ENCODE results near the gene TOMM5. TPM values are rescaled to one million over a fixed set of nuclear protein-coding genes. Genes with fewer than 3 reads are reported as not detected.

The TOMM5 gene
- polyA plus RNA-seq, 1 donor from 2014 or later: 262 TPM

DNA sequence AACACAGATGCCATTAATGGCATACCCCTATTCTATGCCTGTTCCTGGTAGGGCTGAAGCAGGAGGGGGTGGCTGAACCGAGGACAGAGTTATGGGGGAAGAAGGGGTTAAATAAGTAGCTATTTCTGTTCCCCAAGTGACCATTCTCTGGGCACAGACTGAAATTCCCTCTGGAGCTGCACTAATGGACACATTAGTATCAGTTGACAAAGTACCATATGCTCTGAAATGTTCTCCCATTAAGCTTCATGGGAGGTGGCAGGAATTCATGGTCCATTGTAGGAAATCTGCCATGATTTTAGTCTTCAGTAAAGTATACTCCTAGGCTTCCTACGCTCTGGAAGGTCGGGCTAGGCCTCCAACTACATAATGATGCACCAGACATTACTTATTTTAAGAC is 47.8 kb upstream of the TOMM5 start:
- H3K9ac ChIP-seq (ENCODE audit: low read length): no peak overlapping the region
- TF ChIP-seq, protein P1, sequence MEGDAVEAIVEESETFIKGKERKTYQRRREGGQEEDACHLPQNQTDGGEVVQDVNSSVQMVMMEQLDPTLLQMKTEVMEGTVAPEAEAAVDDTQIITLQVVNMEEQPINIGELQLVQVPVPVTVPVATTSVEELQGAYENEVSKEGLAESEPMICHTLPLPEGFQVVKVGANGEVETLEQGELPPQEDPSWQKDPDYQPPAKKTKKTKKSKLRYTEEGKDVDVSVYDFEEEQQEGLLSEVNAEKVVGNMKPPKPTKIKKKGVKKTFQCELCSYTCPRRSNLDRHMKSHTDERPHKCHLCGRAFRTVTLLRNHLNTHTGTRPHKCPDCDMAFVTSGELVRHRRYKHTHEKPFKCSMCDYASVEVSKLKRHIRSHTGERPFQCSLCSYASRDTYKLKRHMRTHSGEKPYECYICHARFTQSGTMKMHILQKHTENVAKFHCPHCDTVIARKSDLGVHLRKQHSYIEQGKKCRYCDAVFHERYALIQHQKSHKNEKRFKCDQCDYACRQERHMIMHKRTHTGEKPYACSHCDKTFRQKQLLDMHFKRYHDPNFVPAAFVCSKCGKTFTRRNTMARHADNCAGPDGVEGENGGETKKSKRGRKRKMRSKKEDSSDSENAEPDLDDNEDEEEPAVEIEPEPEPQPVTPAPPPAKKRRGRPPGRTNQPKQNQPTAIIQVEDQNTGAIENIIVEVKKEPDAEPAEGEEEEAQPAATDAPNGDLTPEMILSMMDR (IDR thresholded peaks at IDR 0.05; ENCODE audit: poor library complexity, severe bottlenecking): no peak
- TF ChIP-seq POLR2AphosphoS5 (IDR thresholded peaks at IDR 0.05): peak; percentile 28
- no peak for TF ChIP-seq TAF1 (IDR thresholded peaks at IDR 0.05; ENCODE audit: low read depth)

DNA sequence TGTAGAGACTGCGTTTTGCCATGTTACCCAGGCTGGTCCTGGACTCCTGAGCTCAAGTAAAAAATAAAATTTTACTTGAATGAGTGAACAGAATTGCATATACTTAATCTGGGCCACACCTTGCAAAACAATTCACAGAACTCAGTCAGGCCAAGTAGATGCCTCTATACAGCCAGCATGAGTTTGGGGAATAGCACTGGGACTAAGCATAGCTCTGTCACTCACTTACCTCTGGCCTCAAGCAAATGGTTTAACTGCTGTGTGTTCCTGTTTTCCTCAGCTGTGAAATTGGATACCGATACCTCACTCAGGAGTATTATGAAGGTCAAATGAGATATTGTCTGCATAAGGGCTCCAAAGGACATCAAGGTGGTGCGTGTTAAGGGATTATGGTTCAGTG is 47.4 kb upstream of the TOMM5 start:
- H3K36me3 ChIP-seq (ENCODE audit: insufficient read depth, low read length): no peaks in the 10 kb centered on the region
- no peaks in the 10 kb centered on the region for H4K20me1 ChIP-seq (ENCODE audit: insufficient read depth)
- no peaks in the 10 kb centered on the region for H3K27me3 ChIP-seq (ENCODE audit: insufficient read depth, low read depth, low read length)
- H3K4me3 ChIP-seq (ENCODE audit: low read length): no peak overlapping the region
- H3K9me3 ChIP-seq (ENCODE audit: low read length): no peaks in the 10 kb centered on the region
- no peak for TF ChIP-seq POLR2AphosphoS5 (IDR thresholded peaks at IDR 0.05)
- no peak for TF ChIP-seq TAF1 (IDR thresholded peaks at IDR 0.05; ENCODE audit: low read depth)
- TF ChIP-seq EZH2 (IDR thresholded peaks at IDR 0.05; ENCODE audit: borderline replicate concordance, insufficient read depth, low read length, poor library complexity, severe bottlenecking): no peak
- TF ChIP-seq, protein P2, sequence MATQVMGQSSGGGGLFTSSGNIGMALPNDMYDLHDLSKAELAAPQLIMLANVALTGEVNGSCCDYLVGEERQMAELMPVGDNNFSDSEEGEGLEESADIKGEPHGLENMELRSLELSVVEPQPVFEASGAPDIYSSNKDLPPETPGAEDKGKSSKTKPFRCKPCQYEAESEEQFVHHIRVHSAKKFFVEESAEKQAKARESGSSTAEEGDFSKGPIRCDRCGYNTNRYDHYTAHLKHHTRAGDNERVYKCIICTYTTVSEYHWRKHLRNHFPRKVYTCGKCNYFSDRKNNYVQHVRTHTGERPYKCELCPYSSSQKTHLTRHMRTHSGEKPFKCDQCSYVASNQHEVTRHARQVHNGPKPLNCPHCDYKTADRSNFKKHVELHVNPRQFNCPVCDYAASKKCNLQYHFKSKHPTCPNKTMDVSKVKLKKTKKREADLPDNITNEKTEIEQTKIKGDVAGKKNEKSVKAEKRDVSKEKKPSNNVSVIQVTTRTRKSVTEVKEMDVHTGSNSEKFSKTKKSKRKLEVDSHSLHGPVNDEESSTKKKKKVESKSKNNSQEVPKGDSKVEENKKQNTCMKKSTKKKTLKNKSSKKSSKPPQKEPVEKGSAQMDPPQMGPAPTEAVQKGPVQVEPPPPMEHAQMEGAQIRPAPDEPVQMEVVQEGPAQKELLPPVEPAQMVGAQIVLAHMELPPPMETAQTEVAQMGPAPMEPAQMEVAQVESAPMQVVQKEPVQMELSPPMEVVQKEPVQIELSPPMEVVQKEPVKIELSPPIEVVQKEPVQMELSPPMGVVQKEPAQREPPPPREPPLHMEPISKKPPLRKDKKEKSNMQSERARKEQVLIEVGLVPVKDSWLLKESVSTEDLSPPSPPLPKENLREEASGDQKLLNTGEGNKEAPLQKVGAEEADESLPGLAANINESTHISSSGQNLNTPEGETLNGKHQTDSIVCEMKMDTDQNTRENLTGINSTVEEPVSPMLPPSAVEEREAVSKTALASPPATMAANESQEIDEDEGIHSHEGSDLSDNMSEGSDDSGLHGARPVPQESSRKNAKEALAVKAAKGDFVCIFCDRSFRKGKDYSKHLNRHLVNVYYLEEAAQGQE (IDR thresholded peaks at IDR 0.05; ENCODE audit: borderline replicate concordance): no peak
- TF ChIP-seq, protein P1 (IDR thresholded peaks at IDR 0.05; ENCODE audit: poor library complexity, severe bottlenecking): no peak
- TF ChIP-seq SMC3 (conservative IDR thresholded peaks at IDR 0.05; ENCODE audit: poor library complexity): no peak
- no peak for TF ChIP-seq RAD21 (conservative IDR thresholded peaks at IDR 0.05)
- TF ChIP-seq EP300 (conservative IDR thresholded peaks at IDR 0.05; ENCODE audit: poor library complexity, severe bottlenecking): no peak
- TF ChIP-seq MXI1 (conservative IDR thresholded peaks at IDR 0.05; ENCODE audit: poor library complexity, severe bottlenecking): no peak
- H3K4me2 ChIP-seq (ENCODE audit: low read length): no peak overlapping the region
- no peak overlapping the region for H3K9ac ChIP-seq (ENCODE audit: low read length)
- H3K79me2 ChIP-seq (replicated peaks; ENCODE audit: insufficient read depth, low read length): no peaks in the 10 kb centered on the region
- no peak overlapping the region for H2AFZ ChIP-seq (ENCODE audit: low read depth, low read length)
- no peaks in the 10 kb centered on the region for H3F3A ChIP-seq (ENCODE audit: insufficient read depth, low read length, poor library complexity, severe bottlenecking)
- H3K27ac ChIP-seq (ENCODE audit: low read length): no peak overlapping the region
- no peaks in the 10 kb centered on the region for H3K9me2 ChIP-seq (ENCODE audit: insufficient read depth, low read length)

More for the DNA sequence above, 47.8 kb upstream of the TOMM5 start:
- Histone ChIP-seq H4K20me1 (ENCODE audit: insufficient read depth) (no peaks in the 10 kb centered on the region), H3K9me3 (ENCODE audit: low read length) (no peaks in the 10 kb centered on the region), H3K79me2 (replicated peaks; ENCODE audit: insufficient read depth, low read length) (no peaks in the 10 kb centered on the region), H3F3A (ENCODE audit: insufficient read depth, low read length, poor library complexity, severe bottlenecking) (no peaks in the 10 kb centered on the region), H3K27ac (ENCODE audit: low read length) (no peak overlapping the region), H3K9me2 (ENCODE audit: insufficient read depth, low read length) (no peaks in the 10 kb centered on the region), H3K4me3 (ENCODE audit: low read length) (no peak overlapping the region), H3K36me3 (ENCODE audit: insufficient read depth, low read length) (no peaks in the 10 kb centered on the region), H3K27me3 (ENCODE audit: insufficient read depth, low read depth, low read length) (no peaks in the 10 kb centered on the region), H3K4me2 (ENCODE audit: low read length) (no peak overlapping the region), H2AFZ (ENCODE audit: low read depth, low read length) (no peak overlapping the region)

Measured in neural cell (in vitro differentiated cells).